GM23338 (cell line): Measurements from ENCODE around the gene STMN3.
"Not testable (repeated sequence)": the region's sequence is repeated elsewhere in the genome, so short reads cannot be mapped to it uniquely, and the experiment has no call there.

Experiments used
- CTCF ChIP-seq, 2 experiments: fragments of 200-600 bp in 1 of 2; sonication (generic) in 1 of 2; conservative IDR thresholded peaks; 2 replicates each; pipeline versions ENCODE4 v1.5.1 to v1.6.1; 2016 to 2017; ENCODE audit warnings: antibody characterized with exemption in 2 of 2, low read depth in 2 of 2, mild to moderate bottlenecking in 2 of 2, moderate library complexity in 1 of 2
- EZH2phosphoT487 ChIP-seq: fragments of 200-600 bp; sonication (generic); IDR thresholded peaks from one replicate; pipeline ENCODE4 v1.8.1; 2018; ENCODE audit warnings: antibody characterized with exemption; ENCODE audit not compliant: unreplicated experiment
- TF ChIP-seq, protein P1 (sequence below): IDR thresholded peaks from 2 replicates; pipeline ENCODE4 v1.6.1; 2016; ENCODE audit warnings: antibody characterized with exemption

DNA sequence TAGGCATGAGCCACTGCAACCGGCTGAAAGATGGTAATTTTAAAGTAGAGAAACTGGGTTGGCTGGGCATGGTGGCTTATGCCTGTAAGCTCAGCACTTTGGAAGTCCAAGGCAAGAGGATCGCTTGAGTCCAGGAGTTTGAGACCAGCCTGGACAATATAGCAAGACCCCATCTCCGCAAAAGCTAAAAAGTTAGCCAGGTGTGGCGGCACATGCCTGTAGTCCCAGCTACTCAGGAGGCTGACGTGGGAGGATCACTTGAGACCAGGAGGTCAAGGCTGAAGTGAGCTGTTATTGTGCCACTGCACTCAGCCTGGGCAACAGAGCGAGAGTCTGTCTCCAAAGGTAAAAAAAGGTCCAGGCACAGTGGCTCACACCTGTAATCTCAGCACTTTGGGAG is 22.3 kb downstream of the STMN3 start:
- not testable (repeated sequence) for TF ChIP-seq CTCF (conservative IDR thresholded peaks at IDR 0.05; ENCODE audit: low read depth in 2 of 2); EZH2phosphoT487
- TF ChIP-seq, protein P1, sequence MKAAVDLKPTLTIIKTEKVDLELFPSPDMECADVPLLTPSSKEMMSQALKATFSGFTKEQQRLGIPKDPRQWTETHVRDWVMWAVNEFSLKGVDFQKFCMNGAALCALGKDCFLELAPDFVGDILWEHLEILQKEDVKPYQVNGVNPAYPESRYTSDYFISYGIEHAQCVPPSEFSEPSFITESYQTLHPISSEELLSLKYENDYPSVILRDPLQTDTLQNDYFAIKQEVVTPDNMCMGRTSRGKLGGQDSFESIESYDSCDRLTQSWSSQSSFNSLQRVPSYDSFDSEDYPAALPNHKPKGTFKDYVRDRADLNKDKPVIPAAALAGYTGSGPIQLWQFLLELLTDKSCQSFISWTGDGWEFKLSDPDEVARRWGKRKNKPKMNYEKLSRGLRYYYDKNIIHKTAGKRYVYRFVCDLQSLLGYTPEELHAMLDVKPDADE: not testable (repeated sequence)
